NCI-H146 treated with DMSO at 0.1 percent for 48 hours (cell line): ENCODE data around the gene DLD.
"Not testable (repeated sequence)": the region's sequence is repeated elsewhere in the genome, so short reads cannot be mapped to it uniquely, and the experiment has no call there.

Source experiments
- DNase-seq: peaks from one replicate; lab custom pipeline; 2025; ENCODE audit not compliant: unreplicated experiment; lab: John Stamatoyannopoulos, UW

The DLD gene

DNA sequence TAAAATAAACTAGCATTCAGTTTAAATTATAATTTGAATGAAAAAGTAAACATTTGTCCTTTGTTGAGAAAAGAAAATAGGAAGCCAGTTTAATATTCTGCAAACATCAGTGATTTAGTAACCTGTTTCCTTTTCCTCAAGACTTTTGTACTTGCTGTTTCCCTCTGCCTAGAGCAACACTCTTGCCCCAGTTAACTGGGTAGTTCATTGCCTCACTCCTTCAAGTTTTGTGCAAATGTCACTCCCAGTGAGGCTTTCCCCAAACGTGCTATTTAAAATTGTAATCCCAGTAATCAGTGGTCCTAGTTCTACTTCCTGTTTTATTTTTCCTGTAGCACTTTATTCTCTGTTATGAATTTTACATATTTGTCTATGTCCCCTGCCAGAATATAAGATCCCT lies 23.8 kb downstream of the DLD start:
- no peak for DNase-seq

GRCh38 chr7:107915541-107915940 lies 24.6 kb downstream of the DLD start:
- DNase-seq, result no peak

DNA sequence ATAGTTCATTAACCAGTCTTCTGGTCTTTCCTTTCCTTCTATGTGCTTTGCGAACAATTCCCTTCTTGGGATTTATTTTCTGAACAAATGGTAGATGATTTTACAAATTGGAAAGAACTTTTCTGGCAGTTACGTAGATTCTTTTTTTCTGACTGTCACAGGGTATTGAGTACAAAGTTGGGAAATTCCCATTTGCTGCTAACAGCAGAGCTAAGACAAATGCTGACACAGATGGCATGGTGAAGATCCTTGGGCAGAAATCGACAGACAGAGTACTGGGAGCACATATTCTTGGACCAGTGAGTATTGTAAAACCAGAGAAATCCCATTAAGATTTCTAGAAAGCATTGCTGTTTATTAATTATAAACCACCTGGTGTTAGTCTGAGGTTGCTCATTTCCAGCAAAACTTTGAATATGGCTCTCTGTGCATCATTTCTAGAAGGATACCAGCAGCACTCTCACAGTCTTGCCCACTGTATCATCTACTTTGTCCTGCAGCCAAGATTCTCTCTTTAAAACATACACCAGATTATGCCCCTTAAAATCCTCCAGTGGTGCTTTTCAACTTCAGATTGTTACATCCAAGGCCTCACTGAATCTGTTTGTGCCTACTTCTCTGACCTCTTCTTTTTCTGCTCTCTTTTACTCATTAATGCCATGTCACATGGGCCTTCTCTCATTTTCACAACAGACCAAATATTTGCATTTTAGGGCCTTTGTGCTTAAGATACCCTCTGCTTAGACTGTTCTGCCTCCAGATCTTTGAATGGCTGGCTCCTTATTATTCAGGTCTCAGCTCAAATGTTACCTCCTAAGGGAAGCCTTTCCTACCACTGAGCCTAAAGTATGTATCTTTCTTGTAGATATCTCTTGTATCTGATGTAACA lies 27.0 kb downstream of the DLD start:
- DNase-seq, result no peak

GRCh38 chr7:107918948-107919347 lies 28.0 kb downstream of the DLD start:
- DNase-seq, result no peak

GRCh38 chr7:107920048-107920772 lies 29.2 kb downstream of the DLD start:
- no peak for DNase-seq

GRCh38 chr7:107921826-107922225 lies 30.8 kb downstream of the DLD start:
- not testable (repeated sequence) for DNase-seq

GRCh38 chr7:107922886-107923285 lies 31.9 kb downstream of the DLD start:
- no peak for DNase-seq

GRCh38 chr7:107924841-107925504 lies 34.0 kb downstream of the DLD start:
- DNase-seq, result no peak

- DNase-seq, result no peak
Observed at GRCh38 chr7:107926481-107926880, 35.5 kb downstream of the DLD start.

DNA sequence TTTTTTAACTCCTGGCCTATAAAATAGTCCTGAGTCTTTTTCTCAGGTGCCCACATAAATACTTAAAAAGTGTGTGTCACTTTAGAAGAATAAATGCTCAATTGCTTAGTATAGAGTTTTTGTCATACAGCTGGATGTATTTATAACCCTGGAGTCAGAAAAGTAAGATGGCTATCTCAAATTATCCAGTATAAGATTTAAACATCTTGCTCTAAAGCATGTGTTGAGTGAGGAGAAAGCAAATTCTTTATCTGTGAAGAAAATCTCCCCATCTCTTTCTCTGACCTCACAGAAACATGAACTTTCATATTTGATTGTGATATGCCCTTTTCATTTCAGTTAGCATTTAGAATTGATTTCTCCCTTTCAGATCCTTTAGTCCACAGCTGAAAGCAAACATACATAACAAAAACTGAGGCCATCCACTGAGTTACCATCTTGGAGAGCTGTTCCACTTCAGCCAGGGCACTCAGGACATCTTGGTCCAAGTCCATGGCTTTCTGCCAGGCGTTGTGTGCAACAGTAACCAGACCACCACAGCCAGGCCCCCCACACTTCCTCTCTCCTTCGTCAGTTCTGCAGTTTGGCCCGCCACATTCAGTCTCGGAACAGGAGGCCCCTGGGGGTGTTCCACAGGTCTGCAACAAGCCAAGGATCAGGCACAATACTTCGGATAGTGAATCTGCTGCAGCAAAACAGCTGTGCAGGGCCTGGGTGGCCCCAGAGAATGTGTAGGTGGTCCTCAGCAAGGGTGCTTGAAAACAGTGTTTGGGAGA lies 40.9 kb downstream of the DLD start:
- DNase-seq, result no peak

DNA sequence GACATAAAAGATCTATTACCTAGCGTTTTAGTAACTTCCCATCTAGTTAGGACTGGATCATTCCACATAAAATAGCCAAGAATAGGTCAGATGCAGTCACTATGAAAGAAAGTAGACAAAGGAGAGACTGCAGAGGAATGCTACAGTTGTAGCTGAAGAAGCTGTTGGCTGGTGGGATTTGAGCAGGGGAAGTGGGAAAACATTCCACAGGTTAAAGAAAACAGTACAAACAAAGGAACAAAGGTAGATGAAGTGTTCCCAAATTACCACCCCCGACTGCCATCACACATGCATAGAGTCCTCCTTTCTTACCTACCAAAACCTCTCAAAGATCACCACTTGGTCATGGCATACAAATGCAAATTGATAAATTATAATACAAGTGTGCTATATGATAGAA lies 41.8 kb downstream of the DLD start:
- DNase-seq, result no peak

GRCh38 chr7:107933386-107934013 lies 42.5 kb downstream of the DLD start:
- DNase-seq, result no peak

GRCh38 chr7:107934991-107935770 lies 44.2 kb downstream of the DLD start:
- DNase-seq, result no peak

DNA sequence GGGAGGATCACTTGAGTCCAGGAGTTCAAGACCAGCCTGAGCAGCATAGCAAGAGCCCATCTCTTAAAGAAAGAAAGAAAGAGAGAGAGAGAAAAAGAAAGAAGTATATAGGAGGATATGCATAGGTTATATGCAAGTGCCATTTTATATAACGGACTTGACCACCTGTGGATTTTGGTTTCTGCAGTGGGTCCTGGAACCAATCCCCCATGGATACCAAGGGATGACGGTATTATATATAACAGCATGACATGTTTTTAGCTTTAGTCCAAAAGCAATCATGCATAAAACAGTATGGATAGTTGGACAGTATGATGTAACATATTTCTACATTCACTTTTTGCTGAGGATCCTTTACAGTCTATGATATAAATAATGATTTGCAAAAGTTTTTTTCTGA lies 45.3 kb downstream of the DLD start:
- DNase-seq, result no peak

- DNase-seq, result no peak
Observed at GRCh38 chr7:107937531-107937930, 46.5 kb downstream of the DLD start.

DNA sequence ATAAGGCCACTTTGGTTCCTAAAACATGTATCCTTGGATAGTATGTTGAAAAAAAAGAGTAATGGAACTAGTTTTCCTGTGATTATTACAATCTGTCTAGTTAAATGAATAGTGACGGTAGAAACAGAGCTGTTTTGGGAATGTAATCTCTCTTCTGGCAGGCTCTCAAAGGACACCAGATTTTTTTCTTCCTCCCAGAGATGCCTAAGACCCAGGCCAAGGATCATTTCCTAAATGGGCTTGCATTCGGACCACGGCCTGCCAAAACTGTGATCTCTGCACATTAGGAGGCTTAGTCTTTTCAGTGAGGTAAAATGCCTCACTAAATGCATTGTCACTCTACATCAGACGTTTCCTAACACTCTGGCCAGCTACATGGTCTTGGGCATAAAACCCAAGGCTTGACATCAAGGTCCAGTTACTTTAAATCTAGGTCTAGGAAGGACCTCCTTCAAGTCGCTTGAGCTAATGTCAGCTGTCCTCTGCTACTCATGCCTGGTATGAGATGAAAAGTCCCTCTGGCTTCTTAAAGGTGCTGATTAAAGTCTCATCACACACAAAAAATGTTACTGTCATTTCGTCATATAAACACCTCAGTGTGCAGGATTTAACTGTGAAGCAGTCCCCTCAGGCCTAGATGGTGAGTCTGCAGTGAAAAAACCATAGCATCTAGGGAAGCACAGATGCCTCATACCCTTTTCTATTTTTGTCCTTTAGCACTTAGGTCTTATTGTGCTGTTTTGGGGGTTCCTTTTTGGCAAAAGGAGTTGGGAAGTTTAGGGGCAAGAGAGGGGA lies 47.7 kb downstream of the DLD start:
- DNase-seq, result no peak

- DNase-seq, result no peak
Observed at GRCh38 chr7:107939573-107940489, 48.8 kb downstream of the DLD start.

DNA sequence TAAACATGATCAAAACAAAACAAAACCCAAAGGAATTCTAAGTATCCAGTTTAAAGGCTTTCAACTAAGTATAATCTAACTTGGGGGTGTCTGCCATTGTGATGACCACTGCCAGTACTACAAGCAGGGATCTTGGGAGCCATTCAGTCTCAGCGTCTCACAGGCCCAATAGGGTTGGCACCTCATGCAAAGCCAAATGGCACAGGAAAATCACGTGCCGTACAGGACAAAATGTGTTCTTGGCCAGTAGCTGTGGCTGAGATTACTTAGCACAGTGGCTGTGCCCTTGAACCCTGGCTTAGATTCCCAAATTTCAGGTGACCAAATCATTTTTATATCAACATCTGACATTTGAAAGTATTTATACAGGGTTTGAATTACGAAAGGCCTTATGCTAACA lies 50.0 kb downstream of the DLD start:
- DNase-seq, result no peak
